Vagina (tissue), 2 donors: ENCODE data around the gene PIGP. TPM values are rescaled to one million over a fixed set of nuclear protein-coding genes. Genes with fewer than 3 reads are reported as not detected.
A peak's percentile ranks its signal among the peaks of the same experiment; 100 is the strongest.

Experiments used
- DNase-seq, 2 donors: peaks; one replicate each; pipeline ENCODE4 v3.0.0-alpha.2; 2017; ENCODE audit errors: extremely low spot score in 2 of 2
- H3K27ac ChIP-seq: fragments of 200-600 bp; sonication (generic); one replicate; pipeline ENCODE4 v1.5.1; 2019
- H3K27me3 ChIP-seq: fragments of 200-600 bp; sonication (generic); one replicate; pipeline ENCODE4 v1.5.1; 2019
- H3K36me3 ChIP-seq, 2 donors: fragments of 200-600 bp; sonication (generic); one replicate each; pipeline ENCODE4 v1.5.1; 2017 to 2019
- H3K4me1 ChIP-seq: fragments of 200-600 bp; sonication (generic); one replicate; pipeline ENCODE4 v1.5.1; 2019
- H3K4me3 ChIP-seq, 2 donors: fragments of 200-600 bp; sonication (generic); 1 replicate in 1 of 2; 2 replicates in 1 of 2; pipeline ENCODE4 v1.5.1; 2016 to 2019
- H3K9me3 ChIP-seq: fragments of 200-600 bp; sonication (generic); one replicate; pipeline ENCODE4 v1.5.1; 2019
- POLR2A ChIP-seq, 2 donors: fragments of 450-650 bp; IDR thresholded peaks; one replicate each; pipeline ENCODE4 v1.6.1; 2017; ENCODE audit warnings: antibody characterized with exemption in 2 of 2, mild to moderate bottlenecking in 2 of 2, moderate library complexity in 2 of 2
- POLR2AphosphoS5 ChIP-seq, 2 donors: sonication (generic); formaldehyde crosslinking; IDR thresholded peaks; one replicate each; pipeline ENCODE4 v1.9.0; 2017; ENCODE audit warnings: antibody characterized with exemption in 2 of 2, mild to moderate bottlenecking in 2 of 2, low read depth in 1 of 2; ENCODE audit not compliant: insufficient read depth in 1 of 2
- intact Hi-C: fragments of 100-400 bp; cut with DNase I; formaldehyde crosslinking; loops from one replicate; pipeline ENCODE4 v1.15.1; 2023
- total RNA-seq: library from RNA; depleted of rRNA; stranded (reverse); fragments of >200 nt; gene quantifications from one replicate; pipeline ENCODE4 v1.2.3, GENCODE V29; 2016
- TF ChIP-seq, protein P1 (sequence below), 3 experiments: fragments of 450-650 bp in 2 of 3; fragments of 200-600 bp in 1 of 3; sonication (generic) in 1 of 3; IDR thresholded peaks; one replicate each; pipeline ENCODE4 v1.5.1; 2017 to 2019; ENCODE audit warnings: antibody characterized with exemption in 3 of 3, mild to moderate bottlenecking in 2 of 3, moderate library complexity in 2 of 3

The PIGP gene
- total RNA-seq, 1 donor from 2014 or later: 13.0 TPM

DNA sequence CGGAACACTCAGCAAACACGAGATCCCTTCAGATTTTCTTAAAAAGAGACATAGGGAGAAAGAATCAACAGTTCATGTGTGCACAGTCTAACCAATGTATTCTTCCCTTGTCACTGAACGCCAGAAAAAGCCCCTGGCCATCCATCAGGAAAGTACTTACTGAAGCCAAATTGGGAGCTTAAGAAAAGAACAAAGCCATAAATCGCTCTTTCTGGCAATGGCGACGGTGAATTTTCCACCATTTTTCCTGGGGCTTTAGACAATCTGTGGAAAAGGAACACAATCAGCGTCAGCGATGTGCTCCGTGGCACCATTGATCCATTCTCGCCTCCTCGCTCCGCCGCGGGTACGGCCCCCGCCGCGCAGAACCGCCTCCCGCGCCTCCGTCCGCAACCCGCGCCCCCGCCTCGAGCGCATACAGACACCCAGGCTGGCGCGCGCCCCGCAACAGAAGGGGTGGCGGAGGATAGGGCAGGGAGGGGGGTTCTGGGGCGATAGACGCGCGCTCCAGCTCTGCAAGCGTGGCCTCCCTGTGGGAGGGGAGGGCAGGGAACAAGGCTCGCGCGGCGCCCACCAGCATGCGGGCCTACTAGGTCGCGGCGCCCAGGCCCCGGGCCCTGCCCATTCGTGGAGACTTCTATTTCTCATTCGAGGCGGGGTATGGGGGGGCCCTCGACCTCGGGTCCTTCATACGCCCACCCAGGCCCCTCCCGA, 440 bp downstream of the PIGP start:
- peaks cover 24% of the 10 kb centered on the region for H3K4me1 ChIP-seq
- intact Hi-C loops: loop anchor here (2.0 to 5.0 kb wide), 2 partner anchors 84 to 295 kb away; partner anchors contain the start of gene DYRK1A
- peak overlapping the region; percentile 85 to 98 for H3K4me3 ChIP-seq
- no peaks in the 10 kb centered on the region for H3K27me3 ChIP-seq
- DNase-seq: peak in 1 of 2 donors; percentile 89
- H3K27ac ChIP-seq: peak overlapping the region; percentile 97
- no peaks in the 10 kb centered on the region for H3K9me3 ChIP-seq
- no peak for TF ChIP-seq POLR2AphosphoS5 (IDR thresholded peaks at IDR 0.05; ENCODE audit: insufficient read depth in 1 of 2, low read depth in 1 of 2)
- no peak for TF ChIP-seq POLR2A (IDR thresholded peaks at IDR 0.05)
- TF ChIP-seq, protein P1, sequence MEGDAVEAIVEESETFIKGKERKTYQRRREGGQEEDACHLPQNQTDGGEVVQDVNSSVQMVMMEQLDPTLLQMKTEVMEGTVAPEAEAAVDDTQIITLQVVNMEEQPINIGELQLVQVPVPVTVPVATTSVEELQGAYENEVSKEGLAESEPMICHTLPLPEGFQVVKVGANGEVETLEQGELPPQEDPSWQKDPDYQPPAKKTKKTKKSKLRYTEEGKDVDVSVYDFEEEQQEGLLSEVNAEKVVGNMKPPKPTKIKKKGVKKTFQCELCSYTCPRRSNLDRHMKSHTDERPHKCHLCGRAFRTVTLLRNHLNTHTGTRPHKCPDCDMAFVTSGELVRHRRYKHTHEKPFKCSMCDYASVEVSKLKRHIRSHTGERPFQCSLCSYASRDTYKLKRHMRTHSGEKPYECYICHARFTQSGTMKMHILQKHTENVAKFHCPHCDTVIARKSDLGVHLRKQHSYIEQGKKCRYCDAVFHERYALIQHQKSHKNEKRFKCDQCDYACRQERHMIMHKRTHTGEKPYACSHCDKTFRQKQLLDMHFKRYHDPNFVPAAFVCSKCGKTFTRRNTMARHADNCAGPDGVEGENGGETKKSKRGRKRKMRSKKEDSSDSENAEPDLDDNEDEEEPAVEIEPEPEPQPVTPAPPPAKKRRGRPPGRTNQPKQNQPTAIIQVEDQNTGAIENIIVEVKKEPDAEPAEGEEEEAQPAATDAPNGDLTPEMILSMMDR (IDR thresholded peaks at IDR 0.05): no peak
- no peaks in the 10 kb centered on the region for H3K36me3 ChIP-seq

DNA sequence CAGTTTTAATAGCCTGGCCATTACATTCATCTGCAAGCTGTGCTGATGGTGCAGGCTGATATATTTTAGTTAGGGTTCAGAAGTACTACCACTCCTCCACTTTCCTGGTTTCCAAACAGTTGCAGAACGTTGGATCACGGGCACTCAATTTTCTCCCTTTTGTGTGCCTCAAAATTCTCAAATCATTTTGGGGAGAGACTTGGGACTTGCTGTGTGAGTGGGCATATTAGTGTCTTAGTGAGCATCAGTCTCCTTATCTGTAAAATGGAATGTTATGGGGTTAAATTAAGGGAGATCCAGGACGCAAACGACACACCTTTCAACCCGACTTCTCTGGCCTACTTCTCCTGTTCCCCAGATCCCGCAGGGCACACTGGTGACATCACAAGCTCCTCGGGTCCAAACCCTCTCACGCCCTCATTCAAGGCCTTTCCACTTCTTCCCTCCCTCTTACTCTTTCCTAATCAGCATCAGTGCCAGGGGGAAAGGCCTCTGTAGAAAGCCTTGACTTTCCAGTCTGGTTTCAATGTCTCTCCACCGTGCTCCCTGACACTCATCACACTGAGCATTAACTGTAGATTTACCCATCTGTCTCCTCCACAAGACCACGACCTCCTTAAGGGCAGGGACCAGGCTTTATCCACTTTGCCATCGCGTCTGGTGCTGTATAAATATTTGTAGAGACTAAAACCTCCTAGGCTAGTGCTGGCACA, 1.2 kb downstream of the PIGP start:
- peaks cover 24% of the 10 kb centered on the region for H3K4me1 ChIP-seq
- H3K27me3 ChIP-seq: no peaks in the 10 kb centered on the region
- H3K36me3 ChIP-seq: no peaks in the 10 kb centered on the region
- H3K27ac ChIP-seq: peak overlapping the region; percentile 97
- intact Hi-C loops: loop anchor here (2.0 to 5.0 kb wide), 2 partner anchors 83 to 296 kb away; partner anchors contain the start of gene DYRK1A
- TF ChIP-seq POLR2AphosphoS5 (IDR thresholded peaks at IDR 0.05; ENCODE audit: insufficient read depth in 1 of 2, low read depth in 1 of 2): peak in 1 of 2 donors; percentile 31
- TF ChIP-seq, protein P1 (IDR thresholded peaks at IDR 0.05): no peak
- peak in 1 of 2 donors; percentile 26 for TF ChIP-seq POLR2A (IDR thresholded peaks at IDR 0.05)
- H3K4me3 ChIP-seq: peak overlapping the region; percentile 85 to 98
- peak in 1 of 2 donors; percentile 95 for DNase-seq
- H3K9me3 ChIP-seq: no peaks in the 10 kb centered on the region

DNA sequence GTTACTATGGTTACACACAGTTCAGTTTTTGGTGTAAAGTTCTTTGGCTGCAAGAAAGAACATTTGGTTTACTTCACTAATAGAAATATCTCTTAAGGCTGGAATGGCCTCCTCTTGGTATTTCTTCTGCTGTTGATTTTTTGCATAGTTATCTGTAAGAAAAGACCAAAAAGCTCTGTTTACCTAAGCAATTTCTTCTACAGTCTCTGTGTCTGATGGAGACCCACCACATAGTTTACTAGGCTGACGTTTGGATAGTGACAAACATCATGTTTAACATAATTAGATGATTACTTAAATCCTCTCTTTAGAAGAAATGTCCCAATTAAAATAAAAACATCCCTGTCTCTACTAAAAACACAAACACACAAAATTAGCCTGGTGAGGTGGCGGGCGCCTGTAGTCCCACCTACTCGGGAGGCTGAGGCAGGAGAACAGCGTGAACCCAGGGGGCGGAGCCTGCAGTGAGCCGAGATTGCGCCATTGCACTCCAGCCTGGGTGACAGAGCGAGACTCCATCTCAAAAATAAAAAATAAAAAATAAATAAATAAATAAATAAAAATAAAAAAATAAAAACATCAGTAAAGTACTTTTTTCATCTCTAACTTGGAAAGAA, 7.2 kb downstream of the PIGP start:
- intact Hi-C loops: no loop called here
- Histone ChIP-seq H3K4me3 (no peak overlapping the region), H3K4me1 (peaks cover 2% of the 10 kb centered on the region), H3K9me3 (no peaks in the 10 kb centered on the region), H3K36me3 (no peaks in the 10 kb centered on the region), H3K27me3 (no peaks in the 10 kb centered on the region), H3K27ac (no peak overlapping the region)
- DNase-seq: no peak
- TF ChIP-seq POLR2A (IDR thresholded peaks at IDR 0.05) (no peak), POLR2AphosphoS5 (IDR thresholded peaks at IDR 0.05; ENCODE audit: insufficient read depth in 1 of 2, low read depth in 1 of 2) (no peak)
- TF ChIP-seq, protein P1 (IDR thresholded peaks at IDR 0.05): no peak

DNA sequence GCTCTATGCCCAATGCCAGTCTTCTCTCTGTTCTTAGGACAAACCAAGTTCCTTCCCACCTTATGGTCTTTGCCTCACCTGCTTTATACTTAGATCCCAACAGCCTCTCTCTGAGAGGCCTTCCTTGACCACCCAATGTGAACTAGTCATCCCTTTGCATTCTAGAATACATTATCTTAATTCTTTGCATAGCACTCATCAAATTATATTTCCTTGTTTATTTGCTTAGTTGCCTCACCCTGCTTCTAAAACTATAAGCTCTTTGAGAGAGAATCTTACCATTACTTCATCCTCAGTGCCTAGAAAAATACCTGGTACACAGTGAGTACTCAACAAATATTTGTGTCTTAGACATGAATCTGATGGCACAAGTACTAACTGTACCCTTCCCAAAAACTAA, 8.0 kb downstream of the PIGP start:
- Histone ChIP-seq H3K27ac (no peak overlapping the region), H3K4me3 (no peak overlapping the region), H3K36me3 (no peaks in the 10 kb centered on the region), H3K4me1 (peaks cover 10% of the 10 kb centered on the region), H3K9me3 (no peaks in the 10 kb centered on the region), H3K27me3 (no peaks in the 10 kb centered on the region)
- DNase-seq: no peak
- TF ChIP-seq POLR2AphosphoS5 (IDR thresholded peaks at IDR 0.05; ENCODE audit: insufficient read depth in 1 of 2, low read depth in 1 of 2) (no peak), POLR2A (IDR thresholded peaks at IDR 0.05) (no peak)
- TF ChIP-seq, protein P1 (IDR thresholded peaks at IDR 0.05): no peak
- intact Hi-C loops: no loop called here
